Measurements from ENCODE around the gene RPTN. TPM values are rescaled to one million over a fixed set of nuclear protein-coding genes. Genes with fewer than 3 reads are reported as not detected.

RPTN gene
- total RNA-seq (2022; extraction: Qiagen RNA extraction; ENCODE audit: low read depth) = not detected in 5 replicates

GRCh38 chr1:152159144-152159543, at the start of gene RPTN:
Gene RPTN (minus strand): TSS chr1:152159228. CDS start chr1:152157889, 1,339 bp downstream.

GRCh38 chr1:152115344-152115743, 43.7 kb downstream of the RPTN start, which contains the start of gene TCHH:
Gene TCHH (minus strand): TSS chr1:152115444. CDS start chr1:152114080, 1,364 bp downstream.

Other genes with a start within 250 kb of the RPTN start
- 13.9 to 14.4 TPM (median 14.3 TPM) in 5 replicates for gene THEM4, start 249.7 kb downstream of the RPTN start, total RNA-seq (2022; extraction: Qiagen RNA extraction; ENCODE audit: low read depth)
- gene S100A10, start 165.4 kb downstream of the RPTN start, total RNA-seq (2022; extraction: Qiagen RNA extraction; ENCODE audit: low read depth) = 2,300 to 2,794 TPM (median 2,546 TPM) in 5 replicates
- gene S100A11, start 122.2 kb downstream of the RPTN start, total RNA-seq (2022; extraction: Qiagen RNA extraction; ENCODE audit: low read depth) = 1,851 to 2,064 TPM (median 1,907 TPM) in 5 replicates
- 0.03 TPM in 1 of 5 replicates, not detected in the others for gene TCHHL1, start 70.2 kb downstream of the RPTN start, total RNA-seq (2022; extraction: Qiagen RNA extraction; ENCODE audit: low read depth)
- 0.26 to 0.34 TPM (median 0.28 TPM) in 5 replicates for gene TCHH, start 43.8 kb downstream of the RPTN start, total RNA-seq (2022; extraction: Qiagen RNA extraction; ENCODE audit: low read depth)
- 0.01 TPM in 1 of 5 replicates, not detected in the others for gene HRNR, start 65.0 kb upstream of the RPTN start, total RNA-seq (2022; extraction: Qiagen RNA extraction; ENCODE audit: low read depth)
- gene FLG, start 166.0 kb upstream of the RPTN start, total RNA-seq (2022; extraction: Qiagen RNA extraction; ENCODE audit: low read depth) = 0.01 to 0.02 TPM (median 0.01 TPM) in 3 of 5 replicates, not detected in the others
- not detected in 5 replicates for gene FLG2, start 200.8 kb upstream of the RPTN start, total RNA-seq (2022; extraction: Qiagen RNA extraction; ENCODE audit: low read depth)

Measured in A549 treated with GW870086 at 1 μM for 4 hours (cell line).